Body of pancreas (tissue), 4 donors: Measurements from ENCODE around the gene DNAJB2. TPM values are rescaled to one million over a fixed set of nuclear protein-coding genes. Genes with fewer than 3 reads are reported as not detected.
A peak's percentile ranks its signal among the peaks of the same experiment; 100 is the strongest.
"Not testable (repeated sequence)": the region's sequence is repeated elsewhere in the genome, so short reads cannot be mapped to it uniquely, and the experiment has no call there.

Experiments used
- ATAC-seq: fragments of 150-250 bp; one replicate; pipeline ENCODE4 v1.9.1; 2016
- DNase-seq, 4 donors: peaks; one replicate each; pipeline ENCODE4 v3.0.0-alpha.2; 2019
- H3K27ac ChIP-seq, 4 donors: fragments of 200-600 bp; sonication (generic); 1 replicate in 3 of 4; 2 replicates in 1 of 4; pipeline versions ENCODE4 v1.5.1 to v1.6.1; 2016 to 2019; ENCODE audit warnings: mild to moderate bottlenecking in 1 of 4, mixed read lengths in 1 of 4, moderate library complexity in 1 of 4
- H3K27me3 ChIP-seq, 2 donors: fragments of 200-600 bp; sonication (generic); one replicate each; pipeline ENCODE4 v1.6.0; 2016; ENCODE audit warnings: mild to moderate bottlenecking in 1 of 2
- H3K36me3 ChIP-seq, 2 donors: fragments of 200-600 bp; sonication (generic); replicated peaks in 1 of 2; 2 replicates each; pipeline ENCODE4 v1.5.1; 2016; ENCODE audit warnings: low read depth in 2 of 2; ENCODE audit not compliant: insufficient read depth in 1 of 2
- H3K4me1 ChIP-seq: fragments of 200-600 bp; sonication (generic); one replicate; pipeline ENCODE4 v1.6.0; 2016
- H3K4me3 ChIP-seq, 2 donors: fragments of 200-600 bp; sonication (generic); 1 replicate in 1 of 2; 2 replicates in 1 of 2; pipeline ENCODE4 v1.5.1; 2016 to 2019
- H3K9me3 ChIP-seq, 3 donors: fragments of 200-600 bp; sonication (generic); 1 replicate in 2 of 3; 2 replicates in 1 of 3; pipeline ENCODE4 v1.5.1; 2016
- CTCF ChIP-seq, 7 experiments: fragments of 450-650 bp in 4 of 7; fragments of 200-600 bp in 3 of 7; sonication (generic) in 3 of 7; IDR thresholded peaks; one replicate each; pipeline ENCODE4 v1.5.1; 2016 to 2019; ENCODE audit warnings: antibody characterized with exemption in 7 of 7
- POLR2A ChIP-seq, 3 donors: fragments of 450-650 bp; IDR thresholded peaks; one replicate each; pipeline ENCODE4 v1.6.1; 2016; ENCODE audit warnings: antibody characterized with exemption in 3 of 3, mild to moderate bottlenecking in 2 of 3
- WGBS, 2 donors: methylation state at CpG; one replicate each; pipeline ENCODE4 v1.1.5; 2017; 5-methylcytosine and 5-hydroxymethylcytosine counted together
- intact Hi-C: fragments of 100-400 bp; cut with DNase I; formaldehyde crosslinking; loops from one replicate; pipeline ENCODE4 v1.15.1; 2023
- total RNA-seq, 2 donors: library from RNA; depleted of rRNA; stranded (reverse); fragments of >200 nt; gene quantifications; one replicate each; pipeline ENCODE4 v1.1.0, GENCODE V29; 2016

Gene DNAJB2
- total RNA-seq, 2 donors from 2014 or later = 60.3 to 68.0 TPM

GRCh38 chr2:219285373-219285735, 6.2 kb downstream of the DNAJB2 start:
- H3K36me3 ChIP-seq = peaks cover 0 to 21% of the 10 kb centered on the region in 2 donors
- H3K4me1 ChIP-seq = peaks cover 13% of the 10 kb centered on the region
- H3K9me3 ChIP-seq = no peaks in the 10 kb centered on the region
- no peaks in the 10 kb centered on the region for H3K27me3 ChIP-seq
- TF ChIP-seq POLR2A (IDR thresholded peaks at IDR 0.05) (no peak), CTCF (IDR thresholded peaks at IDR 0.05) (no peak)
- H3K27ac ChIP-seq = no peak overlapping the region
- intact Hi-C loops = loop anchor here (5.0 kb wide), 1 partner anchor 113 kb away; the partner anchor contains the start of gene SLC23A3
- 84 to 93% methylated on average over 12 of the region's 12 CpGs for WGBS, 2 donors
- no peak overlapping the region for H3K4me3 ChIP-seq
- DNase-seq (no peak), ATAC-seq (no peak)

- H3K27ac ChIP-seq = no peak overlapping the region
- intact Hi-C loops = loop anchor here (5.0 kb wide), 1 partner anchor 114 kb away; the partner anchor contains the start of gene SLC23A3
- ATAC-seq = no peak
- no peak overlapping the region for H3K4me3 ChIP-seq
- WGBS, 2 donors = 81 to 90% methylated on average over 2 to 16 of the region's 17 CpGs
- peaks cover 0 to 21% of the 10 kb centered on the region in 2 donors for H3K36me3 ChIP-seq
- no peaks in the 10 kb centered on the region for H3K9me3 ChIP-seq
- peak in 1 of 4 donors; percentile 16 for DNase-seq
- TF ChIP-seq CTCF (IDR thresholded peaks at IDR 0.05) = no peak
- TF ChIP-seq POLR2A (IDR thresholded peaks at IDR 0.05) = no peak
- peaks cover 7% of the 10 kb centered on the region for H3K4me1 ChIP-seq
- no peaks in the 10 kb centered on the region for H3K27me3 ChIP-seq
These were observed 6.8 kb downstream of the DNAJB2 start for GRCh38 chr2:219285894-219286425.

GRCh38 chr2:219286436-219287115, 7.4 kb downstream of the DNAJB2 start:
- no peak for ATAC-seq
- 72 to 85% methylated on average over 7 to 12 of the region's 12 CpGs for WGBS, 2 donors
- TF ChIP-seq POLR2A (IDR thresholded peaks at IDR 0.05) (no peak), CTCF (IDR thresholded peaks at IDR 0.05) (no peak)
- peaks cover under 1% of the 10 kb centered on the region for H3K4me1 ChIP-seq
- peaks cover 0 to 21% of the 10 kb centered on the region in 2 donors for H3K36me3 ChIP-seq
- H3K9me3 ChIP-seq = no peaks in the 10 kb centered on the region
- DNase-seq = peak in 1 of 4 donors; percentile 13
- no peaks in the 10 kb centered on the region for H3K27me3 ChIP-seq
- H3K27ac ChIP-seq = no peak overlapping the region
- H3K4me3 ChIP-seq = no peak overlapping the region
- intact Hi-C loops = loop anchor here (5.0 kb wide), 1 partner anchor 114 kb away; the partner anchor contains the start of gene SLC23A3

GRCh38 chr2:219287116-219287440, 7.9 kb downstream of the DNAJB2 start:
- intact Hi-C loops = loop anchor here (5.0 kb wide), 1 partner anchor 115 kb away; the partner anchor contains the start of gene SLC23A3
- H3K4me3 ChIP-seq, ATAC-seq, H3K4me1 ChIP-seq, H3K9me3 ChIP-seq, DNase-seq, H3K27ac ChIP-seq, H3K27me3 ChIP-seq: not testable (repeated sequence)
- peaks cover 0 to 17% of the 10 kb centered on the region in 2 donors for H3K36me3 ChIP-seq
- WGBS, 2 donors = 81 to 89% methylated on average over 6 of the region's 6 CpGs

- H3K27me3 ChIP-seq = no peaks in the 10 kb centered on the region
- H3K36me3 ChIP-seq = peaks cover 0 to 13% of the 10 kb centered on the region in 2 donors
- H3K9me3 ChIP-seq = no peaks in the 10 kb centered on the region
- H3K4me1 ChIP-seq = no peaks in the 10 kb centered on the region
- TF ChIP-seq CTCF (IDR thresholded peaks at IDR 0.05) (no peak), POLR2A (IDR thresholded peaks at IDR 0.05) (no peak)
- H3K4me3 ChIP-seq = no peak overlapping the region
- ATAC-seq (no peak), DNase-seq (no peak)
- intact Hi-C loops = loop anchor here (5.0 kb wide), 1 partner anchor 115 kb away; the partner anchor contains the start of gene SLC23A3
- H3K27ac ChIP-seq = no peak overlapping the region
- 68 to 79% methylated on average over 8 to 10 of the region's 10 CpGs for WGBS, 2 donors
These were observed 8.6 kb downstream of the DNAJB2 start for GRCh38 chr2:219287580-219288265.
